GM18858 (cell line): ENCODE data around the gene TAF11L3.
"Not testable (repeated sequence)": the region's sequence is repeated elsewhere in the genome, so short reads cannot be mapped to it uniquely, and the experiment has no call there.

Experiments
- ATAC-seq: cut with Tn5 transposase; IDR thresholded peaks from one replicate; pipeline ENCODE4 v1.9.1; 2021; ENCODE audit not compliant: unreplicated experiment

The TAF11L3 gene

GRCh38 chr5:17518067-17518466 lies at the start of gene TAF11L3:
TAF11L3 (plus strand) TSS chr5:17518367.
- not testable (repeated sequence) for ATAC-seq

DNA sequence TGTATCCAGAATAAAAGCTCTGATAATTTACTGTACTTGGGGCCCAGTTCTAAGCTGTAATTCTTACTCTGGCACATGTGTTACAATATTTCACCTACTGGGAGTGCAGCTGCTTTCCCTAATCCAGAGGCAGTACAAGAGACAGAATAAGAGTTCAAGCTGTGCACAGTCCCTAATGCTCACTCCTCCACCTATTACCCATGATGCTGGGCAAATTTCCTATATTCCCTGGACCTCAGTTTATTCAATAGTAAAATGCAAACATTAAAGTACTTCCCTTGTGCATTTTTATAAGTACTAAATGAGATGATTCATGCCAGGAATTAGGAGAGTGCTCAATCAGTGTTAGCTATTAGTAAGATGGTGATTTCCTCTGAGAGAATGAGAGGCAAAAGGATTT lies 48.1 kb upstream of the TAF11L3 start:
- ATAC-seq = no peak

- not testable (repeated sequence) for ATAC-seq
Observed at GRCh38 chr5:17475064-17475463, 43.1 kb upstream of the TAF11L3 start.

GRCh38 chr5:17477043-17477442 lies 41.1 kb upstream of the TAF11L3 start:
- ATAC-seq = no peak

- ATAC-seq = no peak
Observed at GRCh38 chr5:17477573-17478265, 40.4 kb upstream of the TAF11L3 start.

DNA sequence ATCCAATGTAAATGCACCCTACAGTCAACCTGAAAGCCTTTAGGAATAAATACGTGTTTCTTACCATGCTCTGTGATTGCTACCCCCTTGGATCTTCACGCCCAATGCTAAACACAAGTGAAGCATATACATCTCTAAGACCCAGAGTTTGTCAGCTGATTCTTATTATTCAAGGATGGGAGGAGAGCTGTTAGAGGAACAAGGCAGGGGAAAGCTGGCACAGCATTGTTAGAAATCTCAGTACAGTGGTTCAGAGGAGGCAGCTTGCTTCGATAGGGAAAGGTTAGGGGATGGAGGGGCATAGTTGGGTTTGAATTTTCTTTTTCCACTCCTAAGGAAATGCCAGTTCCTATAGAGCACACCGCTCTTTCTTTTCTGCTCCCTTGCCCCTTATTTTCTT lies 36.8 kb upstream of the TAF11L3 start:
- ATAC-seq = no peak

- ATAC-seq = no peak
Observed at GRCh38 chr5:17482790-17483189, 35.4 kb upstream of the TAF11L3 start.

GRCh38 chr5:17486464-17487173 lies 31.5 kb upstream of the TAF11L3 start:
- not testable (repeated sequence) for ATAC-seq

DNA sequence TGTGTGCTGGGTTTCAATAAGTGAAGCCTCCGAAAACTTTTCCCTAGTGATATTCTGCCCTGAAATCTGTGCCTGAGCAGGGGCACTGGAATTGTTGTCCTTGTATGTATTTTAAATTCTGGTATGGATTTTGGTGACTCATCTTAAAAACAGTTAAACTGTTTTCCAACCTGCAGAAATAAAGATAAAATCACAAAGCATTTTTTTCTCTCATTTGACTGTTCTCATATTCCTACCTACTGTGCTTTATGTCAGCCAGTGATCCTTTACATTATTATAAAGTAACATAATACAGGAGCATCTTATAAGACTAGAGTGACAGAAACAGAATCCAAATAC lies 31.0 kb upstream of the TAF11L3 start:
- ATAC-seq = no peak

- not testable (repeated sequence) for ATAC-seq
Observed at GRCh38 chr5:17491257-17491656, 26.9 kb upstream of the TAF11L3 start.

GRCh38 chr5:17492770-17493169 lies 25.4 kb upstream of the TAF11L3 start:
- ATAC-seq = no peak

DNA sequence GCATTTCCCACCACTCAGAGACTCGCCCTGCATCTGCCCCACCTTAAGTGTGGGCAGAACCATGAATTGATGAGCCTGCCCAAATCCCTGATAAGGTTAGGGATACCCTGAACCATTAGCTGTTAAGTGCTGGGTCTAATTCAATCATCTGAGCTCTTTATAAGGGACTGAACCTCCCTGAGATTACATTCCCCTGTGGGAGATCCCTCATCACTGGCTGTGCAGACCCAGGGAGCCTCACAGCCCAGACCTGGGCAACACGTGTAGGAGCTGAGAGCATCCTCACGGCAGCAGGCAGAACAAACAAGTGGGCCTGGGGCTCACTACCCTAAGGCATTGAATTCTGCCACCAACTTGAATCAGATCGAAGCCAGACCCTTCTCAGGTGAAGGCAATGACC lies 20.7 kb upstream of the TAF11L3 start:
- ATAC-seq = no peak

GRCh38 chr5:17497931-17498330 lies 20.2 kb upstream of the TAF11L3 start, which contains the start of gene TAF11L2:
TAF11L2 (plus strand) TSS chr5:17498231.
- ATAC-seq = not testable (repeated sequence)

DNA sequence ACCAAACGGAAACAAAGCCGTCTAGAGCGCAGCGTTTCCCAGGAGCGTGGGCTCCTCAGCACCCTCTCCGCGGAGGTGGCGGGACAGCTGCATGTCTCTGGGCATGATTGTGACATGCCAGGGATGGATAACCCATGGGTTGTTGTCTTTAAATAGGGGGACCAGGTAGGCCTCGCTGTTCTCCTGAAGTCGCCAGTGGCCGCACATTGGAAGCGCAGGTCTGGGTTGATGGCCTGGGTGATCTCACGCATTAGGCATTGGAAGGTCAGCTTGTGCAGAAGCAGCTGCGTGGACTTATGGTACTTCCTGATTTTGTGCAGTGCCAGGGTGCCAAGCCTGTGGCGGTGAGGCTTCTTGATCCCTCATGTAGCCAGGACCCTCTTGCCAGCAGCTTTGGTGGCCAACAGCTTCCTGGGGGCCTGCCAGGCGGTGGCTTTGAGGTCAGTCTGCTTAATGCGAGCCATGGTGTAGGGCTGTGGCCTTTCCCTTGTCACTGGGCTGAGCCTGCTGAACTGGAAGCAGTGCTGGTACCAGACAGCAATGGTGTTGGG lies 6.3 kb upstream of the TAF11L3 start:
- ATAC-seq = no peak

GRCh38 chr5:17517526-17517925 lies 641 bp upstream of the TAF11L3 start:
- ATAC-seq = not testable (repeated sequence)

DNA sequence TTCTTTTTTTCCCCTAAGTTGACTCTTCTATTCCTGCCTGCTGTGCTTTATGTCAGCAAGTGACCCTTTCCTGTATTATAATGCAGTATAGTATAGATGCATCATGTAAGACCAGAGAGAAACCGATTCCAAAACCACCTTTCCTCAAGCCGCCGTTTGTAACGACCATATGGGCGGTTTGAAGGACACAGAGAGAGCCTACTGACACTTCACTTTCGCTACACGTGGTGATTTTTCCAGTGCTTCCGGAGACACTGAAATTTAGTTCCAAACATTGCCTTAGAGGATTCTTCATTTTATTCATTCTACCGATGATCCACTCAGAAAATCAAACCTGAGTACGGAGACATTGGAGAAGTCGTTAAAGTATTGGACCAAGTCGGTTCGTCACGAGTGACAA lies 1.3 kb downstream of the TAF11L3 start:
- ATAC-seq = not testable (repeated sequence)

DNA sequence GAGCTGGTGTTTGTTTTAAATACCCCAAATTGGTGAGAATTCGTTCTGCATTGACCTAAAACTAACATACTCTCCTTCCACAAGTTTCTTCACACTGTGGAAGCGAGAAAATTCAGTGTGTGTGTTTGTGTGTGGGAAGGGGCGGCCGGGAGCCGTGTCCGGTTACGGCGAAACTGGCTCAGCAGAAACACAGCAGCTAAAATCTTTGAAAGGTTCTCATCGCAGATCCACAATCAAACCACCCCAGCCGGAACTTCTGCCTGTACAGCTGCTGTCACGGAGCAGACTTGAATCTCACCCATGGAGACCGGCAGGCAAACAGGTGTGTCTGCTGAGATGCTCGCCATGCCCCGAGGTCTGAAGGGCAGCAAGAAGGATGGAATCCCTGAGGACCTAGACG lies 3.3 kb downstream of the TAF11L3 start, which contains the start of gene TAF11L4:
Gene TAF11L4, plus strand, starts transcription at position 301 of the 400 bp plus-strand sequence.
- not testable (repeated sequence) for ATAC-seq

GRCh38 chr5:17524935-17525334 lies 6.8 kb downstream of the TAF11L3 start, which contains the start of gene TAF11L5:
TAF11L5 (plus strand) TSS chr5:17525235.
- ATAC-seq = not testable (repeated sequence)

- not testable (repeated sequence) for ATAC-seq
Observed at GRCh38 chr5:17526504-17526903, 8.3 kb downstream of the TAF11L3 start.

DNA sequence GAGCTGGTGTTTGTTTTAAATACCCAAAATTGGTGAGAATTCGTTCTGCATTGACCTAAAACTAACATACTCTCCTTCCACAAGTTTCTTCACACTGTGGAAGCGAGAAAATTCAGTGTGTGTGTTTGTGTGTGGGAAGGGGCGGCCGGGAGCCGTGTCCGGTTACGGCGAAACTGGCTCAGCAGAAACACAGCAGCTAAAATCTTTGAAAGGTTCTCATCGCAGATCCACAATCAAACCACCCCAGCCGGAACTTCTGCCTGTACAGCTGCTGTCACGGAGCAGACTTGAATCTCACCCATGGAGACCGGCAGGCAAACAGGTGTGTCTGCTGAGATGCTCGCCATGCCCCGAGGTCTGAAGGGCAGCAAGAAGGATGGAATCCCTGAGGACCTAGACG lies 10.2 kb downstream of the TAF11L3 start, which contains the start of gene TAF11L6:
Gene TAF11L6, plus strand, starts transcription at position 301 of the 400 bp plus-strand sequence.
- not testable (repeated sequence) for ATAC-seq
